GM20000 (cell line): ENCODE data around the gene CFAP221.

Experiments
- DNase-seq: peaks from one replicate; pipeline ENCODE4 v3.0.0; 2012; ENCODE audit warnings: low spot score
- CTCF ChIP-seq: IDR thresholded peaks from 2 replicates; pipeline ENCODE4 v1.5.1; 2012; ENCODE audit warnings: mild to moderate bottlenecking, control low read depth; ENCODE audit errors: extremely low read depth, missing control alignments

CFAP221 gene

GRCh38 chr2:119536707-119537106, 7.5 kb upstream of the CFAP221 start:
- no peak for DNase-seq
- TF ChIP-seq CTCF: no peak

GRCh38 chr2:119537792-119538191, 6.5 kb upstream of the CFAP221 start:
- DNase-seq: no peak
- TF ChIP-seq CTCF: no peak

GRCh38 chr2:119541476-119541875, 2.8 kb upstream of the CFAP221 start:
- DNase-seq: no peak
- TF ChIP-seq CTCF: no peak

GRCh38 chr2:119544939-119545475, 758 bp downstream of the CFAP221 start:
- no peak for DNase-seq
- TF ChIP-seq CTCF: no peak

- no peak for TF ChIP-seq CTCF
- DNase-seq: no peak
These were observed 1.7 kb downstream of the CFAP221 start for GRCh38 chr2:119545754-119546446.

GRCh38 chr2:119546447-119546767, 2.2 kb downstream of the CFAP221 start:
- no peak for DNase-seq
- TF ChIP-seq CTCF: no peak

GRCh38 chr2:119548516-119549120, 4.4 kb downstream of the CFAP221 start:
- no peak for DNase-seq
- no peak for TF ChIP-seq CTCF
